ENCODE results near the gene OCIAD1. TPM values are rescaled to one million over a fixed set of nuclear protein-coding genes. Genes with fewer than 3 reads are reported as not detected.

Gene OCIAD1
- total RNA-seq, 1 donor = 128 TPM

GRCh38 chr4:48891028-48891619, 60.2 kb downstream of the OCIAD1 start:
- DNase-seq (ENCODE audit: low read depth) = no peak
- H3K4me3 ChIP-seq (ENCODE audit: low read depth, low read length) = no peak overlapping the region
- TF ChIP-seq CTCF (IDR thresholded peaks at IDR 0.05; ENCODE audit: insufficient read depth, low read length) = no peak

GRCh38 chr4:48896845-48897244, 66.0 kb downstream of the OCIAD1 start:
- no peak for DNase-seq (ENCODE audit: low read depth)
- no peak overlapping the region for H3K4me3 ChIP-seq (ENCODE audit: low read depth, low read length)
- no peak for TF ChIP-seq CTCF (IDR thresholded peaks at IDR 0.05; ENCODE audit: insufficient read depth, low read length)

- H3K4me3 ChIP-seq (ENCODE audit: low read depth, low read length) = no peak overlapping the region
- no peak for DNase-seq (ENCODE audit: low read depth)
- no peak for TF ChIP-seq CTCF (IDR thresholded peaks at IDR 0.05; ENCODE audit: insufficient read depth, low read length)
Measured at GRCh38 chr4:48898733-48899431, 68.0 kb downstream of the OCIAD1 start.

- H3K4me3 ChIP-seq (ENCODE audit: low read depth, low read length) = no peak overlapping the region
- TF ChIP-seq CTCF (IDR thresholded peaks at IDR 0.05; ENCODE audit: insufficient read depth, low read length) = no peak
- no peak for DNase-seq (ENCODE audit: low read depth)
Measured at GRCh38 chr4:48899432-48899749, 68.5 kb downstream of the OCIAD1 start.

- no peak for TF ChIP-seq CTCF (IDR thresholded peaks at IDR 0.05; ENCODE audit: insufficient read depth, low read length)
- peak; percentile 26 for DNase-seq (ENCODE audit: low read depth)
- no peak overlapping the region for H3K4me3 ChIP-seq (ENCODE audit: low read depth, low read length)
Measured at GRCh38 chr4:48899950-48900349, 69.1 kb downstream of the OCIAD1 start.

GRCh38 chr4:48901196-48901595, 70.3 kb downstream of the OCIAD1 start:
- H3K4me3 ChIP-seq (ENCODE audit: low read depth, low read length) = no peak overlapping the region
- DNase-seq (ENCODE audit: low read depth) = no peak
- TF ChIP-seq CTCF (IDR thresholded peaks at IDR 0.05; ENCODE audit: insufficient read depth, low read length) = no peak

GRCh38 chr4:48902266-48902665, 71.4 kb downstream of the OCIAD1 start:
- DNase-seq (ENCODE audit: low read depth) = peak; percentile 48
- H3K4me3 ChIP-seq (ENCODE audit: low read depth, low read length) = no peak overlapping the region
- no peak for TF ChIP-seq CTCF (IDR thresholded peaks at IDR 0.05; ENCODE audit: insufficient read depth, low read length)
